ENCODE measurements around the gene ELMO2.

ELMO2 gene

GRCh38 chr20:46352370-46352938, 54.0 kb downstream of the ELMO2 start:
- no peak for DNase-seq (ENCODE audit: low read depth in 2 of 2)

- DNase-seq (ENCODE audit: low read depth in 2 of 2) = no peak
Observed at GRCh38 chr20:46351357-46352058, 54.9 kb downstream of the ELMO2 start.

- DNase-seq (ENCODE audit: low read depth in 2 of 2) = no peak
Observed at GRCh38 chr20:46350986-46351267, 55.5 kb downstream of the ELMO2 start.

GRCh38 chr20:46350201-46350985, 56.0 kb downstream of the ELMO2 start:
- DNase-seq (ENCODE audit: low read depth in 2 of 2) = no peak

GRCh38 chr20:46349742-46350056, 56.7 kb downstream of the ELMO2 start:
- no peak for DNase-seq (ENCODE audit: low read depth in 2 of 2)

- peak; percentile 29 for DNase-seq (ENCODE audit: low read depth in 2 of 2)
Observed at GRCh38 chr20:46349035-46349741, 57.2 kb downstream of the ELMO2 start.

- DNase-seq (ENCODE audit: low read depth in 2 of 2) = no peak
Observed at GRCh38 chr20:46347841-46348803, 58.3 kb downstream of the ELMO2 start.

GRCh38 chr20:46346770-46347169, 59.6 kb downstream of the ELMO2 start:
- no peak for DNase-seq (ENCODE audit: low read depth in 2 of 2)

- DNase-seq (ENCODE audit: low read depth in 2 of 2) = no peak
Observed at GRCh38 chr20:46344488-46345162, 61.8 kb downstream of the ELMO2 start.

GRCh38 chr20:46343975-46344357, 62.4 kb downstream of the ELMO2 start:
- DNase-seq (ENCODE audit: low read depth in 2 of 2) = no peak

- no peak for DNase-seq (ENCODE audit: low read depth in 2 of 2)
Observed at GRCh38 chr20:46343348-46343974, 63.0 kb downstream of the ELMO2 start.

- DNase-seq (ENCODE audit: low read depth in 2 of 2) = no peak
Observed at GRCh38 chr20:46342451-46343347, 63.7 kb downstream of the ELMO2 start.

GRCh38 chr20:46342010-46342378, 64.4 kb downstream of the ELMO2 start:
- no peak for DNase-seq (ENCODE audit: low read depth in 2 of 2)

GRCh38 chr20:46341074-46342009, 65.1 kb downstream of the ELMO2 start:
- no peak for DNase-seq (ENCODE audit: low read depth in 2 of 2)

GRCh38 chr20:46339037-46339436, 67.4 kb downstream of the ELMO2 start:
- DNase-seq (ENCODE audit: low read depth in 2 of 2) = no peak

- no peak for DNase-seq (ENCODE audit: low read depth in 2 of 2)
Observed at GRCh38 chr20:46336735-46337134, 69.7 kb downstream of the ELMO2 start.

- DNase-seq (ENCODE audit: low read depth in 2 of 2) = no peak
Observed at GRCh38 chr20:46334303-46334904, 72.0 kb downstream of the ELMO2 start.

Data from activated CD4-positive, alpha-beta T cell treated with anti-CD3 and anti-CD28 coated beads for 24 hours (primary cell).